Neural cell (in vitro differentiated cells): ENCODE measurements around the gene SYVN1. TPM values are rescaled to one million over a fixed set of nuclear protein-coding genes. Genes with fewer than 3 reads are reported as not detected.

Experiments used
- H2AFZ ChIP-seq: fragments of 200-600, 300-800 bp; sonication (generic), shearing (Covaris generic); 2 replicates; pipeline ENCODE4 v1.6.0; 2014; ENCODE audit warnings: low read depth, mild to moderate bottlenecking, antibody characterized with exemption, low read length, moderate library complexity
- H3F3A ChIP-seq: fragments of 200-600 bp; shearing (Covaris generic); 2 replicates; pipeline ENCODE4 v1.6.1; 2016; ENCODE audit warnings: mild to moderate bottlenecking, moderate library complexity, mixed read lengths, antibody characterized with exemption, low read length; ENCODE audit not compliant: insufficient read depth, poor library complexity, severe bottlenecking
- H3K27ac ChIP-seq: fragments of 200-600, 300-800 bp; sonication (generic), shearing (Covaris generic); 2 replicates; pipeline ENCODE4 v1.5.1; 2014; ENCODE audit warnings: mild to moderate bottlenecking, low read length, moderate library complexity
- H3K27me3 ChIP-seq: fragments of 300-800, 200-600 bp; sonication (generic), shearing (Covaris generic); 2 replicates; pipeline ENCODE4 v1.6.0; 2014; ENCODE audit warnings: mild to moderate bottlenecking, low read depth, low read length, moderate library complexity; ENCODE audit not compliant: insufficient read depth
- H3K36me3 ChIP-seq: fragments of 300-800, 200-600 bp; sonication (generic), shearing (Covaris generic); 2 replicates; pipeline ENCODE4 v1.5.1; 2014; ENCODE audit warnings: mild to moderate bottlenecking, antibody characterized with exemption, low read length, moderate library complexity; ENCODE audit not compliant: insufficient read depth
- H3K4me2 ChIP-seq: fragments of 300-800, 200-600 bp; sonication (generic), shearing (Covaris generic); 2 replicates; pipeline ENCODE4 v1.6.0; 2014; ENCODE audit warnings: mild to moderate bottlenecking, low read length
- H3K4me3 ChIP-seq: fragments of 300-800, 200-600 bp; sonication (generic), shearing (Covaris generic); 2 replicates; pipeline ENCODE4 v1.5.1; 2014; ENCODE audit warnings: mild to moderate bottlenecking, low read length, moderate library complexity
- H3K79me2 ChIP-seq: fragments of 200-600 bp; shearing (Covaris generic); replicated peaks from 2 replicates; pipeline ENCODE4 v1.6.0; 2014; ENCODE audit warnings: mild to moderate bottlenecking, low read length, moderate library complexity; ENCODE audit not compliant: insufficient read depth
- H3K9ac ChIP-seq: fragments of 300-800, 200-600 bp; sonication (generic), shearing (Covaris generic); 2 replicates; pipeline ENCODE4 v1.6.1; 2016; ENCODE audit warnings: mild to moderate bottlenecking, low read length, mixed read lengths
- H3K9me2 ChIP-seq: fragments of 200-600 bp; shearing (Covaris generic); 2 replicates; pipeline ENCODE4 v1.6.1; 2016; ENCODE audit warnings: mild to moderate bottlenecking, low read length, mixed read lengths; ENCODE audit not compliant: insufficient read depth
- H3K9me3 ChIP-seq: fragments of 200-600, 300-800 bp; sonication (generic), shearing (Covaris generic); 2 replicates; pipeline ENCODE4 v1.6.1; 2016; ENCODE audit warnings: mild to moderate bottlenecking, mixed run types, low read length, moderate library complexity, mixed read lengths
- H4K20me1 ChIP-seq: fragments of 200-600 bp; shearing (Covaris generic); 2 replicates; pipeline ENCODE4 v1.6.1; 2016; ENCODE audit warnings: mild to moderate bottlenecking, mixed run types; ENCODE audit not compliant: insufficient read depth
- CTCF ChIP-seq: fragments of 450-650 bp; IDR thresholded peaks from 2 replicates; pipeline ENCODE4 v1.5.1; 2014; ENCODE audit warnings: antibody characterized with exemption, mild to moderate bottlenecking, moderate library complexity; ENCODE audit not compliant: poor library complexity, severe bottlenecking
- EP300 ChIP-seq: fragments of 450-650 bp; conservative IDR thresholded peaks from 2 replicates; pipeline ENCODE4 v1.6.1; 2014; ENCODE audit warnings: antibody characterized with exemption, mild to moderate bottlenecking, moderate library complexity; ENCODE audit not compliant: poor library complexity, severe bottlenecking
- EZH2 ChIP-seq: fragments of 200-600, 300-800 bp; shearing (Covaris generic), sonication (generic); IDR thresholded peaks from 2 replicates; pipeline ENCODE4 v1.6.1; 2014; ENCODE audit warnings: antibody characterized with exemption, low read length, borderline replicate concordance, mild to moderate bottlenecking; ENCODE audit not compliant: insufficient read depth, poor library complexity, severe bottlenecking
- MXI1 ChIP-seq: fragments of 450-650 bp; conservative IDR thresholded peaks from 2 replicates; pipeline ENCODE4 v1.6.1; 2014; ENCODE audit warnings: antibody characterized with exemption, mild to moderate bottlenecking; ENCODE audit not compliant: poor library complexity, severe bottlenecking
- POLR2AphosphoS5 ChIP-seq: IDR thresholded peaks from 2 replicates; pipeline ENCODE4 v1.6.1; 2012
- RAD21 ChIP-seq: fragments of 450-650 bp; conservative IDR thresholded peaks from 2 replicates; pipeline ENCODE4 v1.6.1; 2014; ENCODE audit warnings: antibody characterized with exemption, mild to moderate bottlenecking, moderate library complexity
- REST ChIP-seq: IDR thresholded peaks from 2 replicates; pipeline ENCODE4 v1.6.1; 2012; ENCODE audit warnings: borderline replicate concordance
- SMC3 ChIP-seq: fragments of 450-650 bp; conservative IDR thresholded peaks from 2 replicates; pipeline ENCODE4 v1.6.1; 2014; ENCODE audit warnings: antibody characterized with exemption, mild to moderate bottlenecking, moderate library complexity; ENCODE audit not compliant: poor library complexity
- TAF1 ChIP-seq: IDR thresholded peaks from 2 replicates; pipeline ENCODE4 v1.6.1; 2012; ENCODE audit warnings: low read depth
- polyA plus RNA-seq: library from polyadenylated mRNA; depleted of rRNA; stranded (reverse); fragments of >200 nt; gene quantifications from 2 replicates; pipeline ENCODE4 v1.2.3, GENCODE V29; 2014

SYVN1 gene
- polyA plus RNA-seq, 1 donor from 2014 or later, result 12.8 TPM

GRCh38 chr11:65165410-65166317, 31.3 kb upstream of the SYVN1 start:
- no peak overlapping the region for H3K27ac ChIP-seq
- H3K79me2 ChIP-seq, result no peaks in the 10 kb centered on the region
- no peaks in the 10 kb centered on the region for H3K9me2 ChIP-seq
- no peak overlapping the region for H3K4me3 ChIP-seq
- TF ChIP-seq CTCF (no peak), RAD21 (no peak), POLR2AphosphoS5 (no peak), TAF1 (no peak), EP300 (no peak), REST (no peak)
- no peaks in the 10 kb centered on the region for H4K20me1 ChIP-seq
- no peaks in the 10 kb centered on the region for H3K27me3 ChIP-seq
- no peak overlapping the region for H3K9ac ChIP-seq
- no peaks in the 10 kb centered on the region for H3F3A ChIP-seq
- H3K36me3 ChIP-seq, result no peaks in the 10 kb centered on the region
- H2AFZ ChIP-seq, result no peak overlapping the region
- no peak overlapping the region for H3K4me2 ChIP-seq
- no peaks in the 10 kb centered on the region for H3K9me3 ChIP-seq

- Histone ChIP-seq H4K20me1 (no peaks in the 10 kb centered on the region), H3K27ac (no peak overlapping the region), H3F3A (no peaks in the 10 kb centered on the region), H3K4me3 (no peak overlapping the region), H3K9ac (no peak overlapping the region), H3K79me2 (no peaks in the 10 kb centered on the region), H3K4me2 (no peak overlapping the region), H2AFZ (no peak overlapping the region), H3K9me2 (no peaks in the 10 kb centered on the region), H3K27me3 (no peaks in the 10 kb centered on the region), H3K9me3 (no peaks in the 10 kb centered on the region), H3K36me3 (no peaks in the 10 kb centered on the region)
- TF ChIP-seq EP300 (no peak), MXI1 (no peak)
Measured at GRCh38 chr11:65163684-65164083, 29.4 kb upstream of the SYVN1 start.

- H3K27me3 ChIP-seq, result no peaks in the 10 kb centered on the region
- H3K9me3 ChIP-seq, result no peaks in the 10 kb centered on the region
- no peak overlapping the region for H2AFZ ChIP-seq
Measured at GRCh38 chr11:65160643-65161042, 26.3 kb upstream of the SYVN1 start.

More at GRCh38 chr11:65160643-65161042, 26.3 kb upstream of the SYVN1 start:
- Histone ChIP-seq H3K4me2 (no peak overlapping the region), H3F3A (no peaks in the 10 kb centered on the region), H4K20me1 (no peaks in the 10 kb centered on the region), H3K9ac (no peak overlapping the region), H3K4me3 (no peak overlapping the region), H3K27ac (no peak overlapping the region), H3K36me3 (no peaks in the 10 kb centered on the region), H3K79me2 (no peaks in the 10 kb centered on the region), H3K9me2 (no peaks in the 10 kb centered on the region)
- TF ChIP-seq CTCF (no peak), REST (no peak), MXI1 (no peak), POLR2AphosphoS5 (no peak), SMC3 (no peak), TAF1 (no peak), EP300 (no peak), RAD21 (no peak), EZH2 (no peak)
